ENCODE measurements around the gene TAS2R40. TPM values are rescaled to one million over a fixed set of nuclear protein-coding genes. Genes with fewer than 3 reads are reported as not detected.

TAS2R40 gene
- polyA plus RNA-seq, 1 of the 3 experiments (the other 2 are of a cell fraction) = not detected

DNA sequence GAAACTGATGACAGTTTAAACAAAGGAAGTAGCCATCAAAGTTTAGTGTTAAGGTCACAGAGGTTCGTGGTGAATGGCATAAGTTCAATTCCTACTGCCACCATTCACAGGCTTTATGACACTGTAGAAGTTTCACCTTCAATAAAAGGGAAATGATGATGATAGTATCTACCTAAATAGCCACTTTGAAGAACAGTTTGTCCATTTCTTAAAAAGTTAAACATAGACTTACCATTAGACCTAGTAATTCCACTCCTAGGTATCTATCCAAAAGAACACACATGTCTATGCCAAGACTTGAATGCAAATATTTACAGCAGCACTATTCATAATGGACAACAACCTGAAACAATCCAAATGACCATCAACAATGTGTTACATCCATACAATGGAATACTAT lies 22.5 kb downstream of the TAS2R40 start:
- H3K9ac ChIP-seq = no peak overlapping the region
- no peak overlapping the region for H3K4me3 ChIP-seq (ENCODE audit: low read depth in 2 of 2, low read length in 1 of 2)
- CTCF ChIA-PET = interaction anchor here (0.6 to 2.4 kb wide), 5 partner anchors 12 to 175 kb away, joined by 3 to 10 read pairs (median 3); no protein-coding TSS in a partner anchor
- no peaks in the 10 kb centered on the region for H3K79me2 ChIP-seq (ENCODE audit: insufficient read depth)
- H3K4me1 ChIP-seq (ENCODE audit: control insufficient read depth in 1 of 2, insufficient read depth in 2 of 2, low read depth in 1 of 2, low read length in 1 of 2) = peaks cover 0 to 7% of the 10 kb centered on the region in 2 experiments; a peak in 2 of 4 replicates
- no peaks in the 10 kb centered on the region for H3K9me2 ChIP-seq
- POLR2A ChIA-PET = no interaction called here
- 14% methylated on average over 1 of the region's 1 CpG for WGBS (ENCODE audit: low lambda C conversion rate)
- no peaks in the 10 kb centered on the region for H3K9me3 ChIP-seq
- no peaks in the 10 kb centered on the region for H3K27me3 ChIP-seq (ENCODE audit: insufficient read depth)
- no peaks in the 10 kb centered on the region for H3K36me3 ChIP-seq (replicated peaks in 1 of 2; ENCODE audit: control insufficient read depth in 1 of 2, insufficient read depth in 2 of 2, low read length in 1 of 2)
- H3F3A ChIP-seq (replicated peaks; ENCODE audit: insufficient read depth) = peaks cover 6% of the 10 kb centered on the region
- DNase-seq = no peak
- no peak overlapping the region for H2AFZ ChIP-seq (ENCODE audit: low read depth)
- H3K4me2 ChIP-seq = no peak overlapping the region
- TF ChIP-seq, protein P1, sequence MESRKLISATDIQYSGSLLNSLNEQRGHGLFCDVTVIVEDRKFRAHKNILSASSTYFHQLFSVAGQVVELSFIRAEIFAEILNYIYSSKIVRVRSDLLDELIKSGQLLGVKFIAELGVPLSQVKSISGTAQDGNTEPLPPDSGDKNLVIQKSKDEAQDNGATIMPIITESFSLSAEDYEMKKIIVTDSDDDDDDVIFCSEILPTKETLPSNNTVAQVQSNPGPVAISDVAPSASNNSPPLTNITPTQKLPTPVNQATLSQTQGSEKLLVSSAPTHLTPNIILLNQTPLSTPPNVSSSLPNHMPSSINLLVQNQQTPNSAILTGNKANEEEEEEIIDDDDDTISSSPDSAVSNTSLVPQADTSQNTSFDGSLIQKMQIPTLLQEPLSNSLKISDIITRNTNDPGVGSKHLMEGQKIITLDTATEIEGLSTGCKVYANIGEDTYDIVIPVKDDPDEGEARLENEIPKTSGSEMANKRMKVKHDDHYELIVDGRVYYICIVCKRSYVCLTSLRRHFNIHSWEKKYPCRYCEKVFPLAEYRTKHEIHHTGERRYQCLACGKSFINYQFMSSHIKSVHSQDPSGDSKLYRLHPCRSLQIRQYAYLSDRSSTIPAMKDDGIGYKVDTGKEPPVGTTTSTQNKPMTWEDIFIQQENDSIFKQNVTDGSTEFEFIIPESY (IDR thresholded peaks at IDR 0.05; ENCODE audit: borderline replicate concordance, low read depth) = no peak
- TF ChIP-seq MXI1 (IDR thresholded peaks at IDR 0.05; ENCODE audit: low read depth, low read length) (no peak), FOXM1 (IDR thresholded peaks at IDR 0.05; ENCODE audit: low read depth) (no peak), NFIC (IDR thresholded peaks at IDR 0.05; ENCODE audit: borderline replicate concordance) (no peak), FOSL2 (IDR thresholded peaks at IDR 0.05; ENCODE audit: borderline replicate concordance, low read depth) (no peak), FOXJ3 (CRISPR knock-in tag; IDR thresholded peaks at IDR 0.05) (no peak), TAF1 (IDR thresholded peaks at IDR 0.05; ENCODE audit: borderline replicate concordance, low read depth, low read length) (no peak), SMC3 (IDR thresholded peaks at IDR 0.05; ENCODE audit: low read depth, low read length) (no peak), YY1 (IDR thresholded peaks at IDR 0.05; ENCODE audit: low read depth) (no peak), TEAD4 (IDR thresholded peaks at IDR 0.05; ENCODE audit: borderline replicate concordance, insufficient read depth) (no peak), EP300 (IDR thresholded peaks at IDR 0.05; ENCODE audit: borderline replicate concordance in 1 of 2, low read depth in 1 of 2, low read length in 1 of 2) (no peak), ELF1 (IDR thresholded peaks at IDR 0.05) (no peak), GABPA (IDR thresholded peaks at IDR 0.05; ENCODE audit: low read depth) (no peak), CHD2 (IDR thresholded peaks at IDR 0.05; ENCODE audit: low read length, partially characterized antibody) (no peak), RCOR1 (IDR thresholded peaks at IDR 0.05; ENCODE audit: low read length) (no peak), NRF1 (IDR thresholded peaks at IDR 0.05; ENCODE audit: low read depth, low read length) (no peak), POLR2AphosphoS5 (IDR thresholded peaks at IDR 0.05; ENCODE audit: low read depth, low read length) (no peak)
- TF ChIP-seq, protein P2, sequence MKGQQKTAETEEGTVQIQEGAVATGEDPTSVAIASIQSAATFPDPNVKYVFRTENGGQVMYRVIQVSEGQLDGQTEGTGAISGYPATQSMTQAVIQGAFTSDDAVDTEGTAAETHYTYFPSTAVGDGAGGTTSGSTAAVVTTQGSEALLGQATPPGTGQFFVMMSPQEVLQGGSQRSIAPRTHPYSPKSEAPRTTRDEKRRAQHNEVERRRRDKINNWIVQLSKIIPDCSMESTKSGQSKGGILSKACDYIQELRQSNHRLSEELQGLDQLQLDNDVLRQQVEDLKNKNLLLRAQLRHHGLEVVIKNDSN (IDR thresholded peaks at IDR 0.05; ENCODE audit: borderline replicate concordance, low read depth) = no peak
- TF ChIP-seq, protein P3, sequence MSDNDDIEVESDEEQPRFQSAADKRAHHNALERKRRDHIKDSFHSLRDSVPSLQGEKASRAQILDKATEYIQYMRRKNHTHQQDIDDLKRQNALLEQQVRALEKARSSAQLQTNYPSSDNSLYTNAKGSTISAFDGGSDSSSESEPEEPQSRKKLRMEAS (IDR thresholded peaks at IDR 0.05; ENCODE audit: low read depth) = no peak
- TF ChIP-seq, protein P4, sequence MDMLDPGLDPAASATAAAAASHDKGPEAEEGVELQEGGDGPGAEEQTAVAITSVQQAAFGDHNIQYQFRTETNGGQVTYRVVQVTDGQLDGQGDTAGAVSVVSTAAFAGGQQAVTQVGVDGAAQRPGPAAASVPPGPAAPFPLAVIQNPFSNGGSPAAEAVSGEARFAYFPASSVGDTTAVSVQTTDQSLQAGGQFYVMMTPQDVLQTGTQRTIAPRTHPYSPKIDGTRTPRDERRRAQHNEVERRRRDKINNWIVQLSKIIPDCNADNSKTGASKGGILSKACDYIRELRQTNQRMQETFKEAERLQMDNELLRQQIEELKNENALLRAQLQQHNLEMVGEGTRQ (IDR thresholded peaks at IDR 0.05; ENCODE audit: borderline replicate concordance, low read depth, low read length) = no peak
- H4K20me1 ChIP-seq (ENCODE audit: insufficient read depth) = no peaks in the 10 kb centered on the region
- H3K27ac ChIP-seq (ENCODE audit: low read depth in 2 of 2, low read length in 1 of 2) = no peak overlapping the region

Measured in SK-N-SH (cell line).